ENCODE measurements around the gene SPATA19.
"Not testable (repeated sequence)": the region's sequence is repeated elsewhere in the genome, so short reads cannot be mapped to it uniquely, and the experiment has no call there.

SPATA19 gene, protein sequence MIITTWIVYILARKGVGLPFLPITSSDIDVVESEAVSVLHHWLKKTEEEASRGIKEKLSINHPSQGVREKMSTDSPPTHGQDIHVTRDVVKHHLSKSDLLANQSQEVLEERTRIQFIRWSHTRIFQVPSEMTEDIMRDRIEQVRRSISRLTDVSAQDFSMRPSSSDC

GRCh38 chr11:133845413-133845812 is at the start of gene SPATA19:
SPATA19 (minus strand) TSS chr11:133845513; CDS start chr11:133845446, 67 bp downstream.
- in situ Hi-C loops (cut with MboI; ENCODE audit: low sequenced_read_pairs), result no loop called here

GRCh38 chr11:133895061-133895479 is 49.8 kb upstream of the SPATA19 start:
- in situ Hi-C loops (cut with MboI; ENCODE audit: low sequenced_read_pairs), result no loop called here

DNA sequence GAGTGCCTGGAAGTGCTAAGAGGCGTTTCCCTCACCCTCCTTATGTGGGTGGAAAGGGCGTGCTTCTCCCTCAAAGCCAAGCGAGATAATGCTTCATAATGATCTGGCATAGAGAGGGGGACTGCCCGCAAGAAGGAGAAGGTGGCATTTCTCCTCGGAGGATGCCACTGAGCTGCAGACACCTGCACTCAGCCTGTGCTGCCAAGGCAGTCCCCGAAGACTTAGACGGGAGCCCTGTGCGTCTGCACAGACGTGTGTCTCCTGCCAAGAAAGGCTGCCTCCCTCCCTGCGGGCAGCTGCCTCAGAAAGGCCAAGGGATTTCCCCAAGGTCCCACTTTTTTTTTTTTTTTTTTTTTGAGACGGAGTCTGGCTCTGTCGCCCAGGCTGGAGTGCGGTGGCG is 48.1 kb upstream of the SPATA19 start:
- in situ Hi-C loops (cut with MboI; ENCODE audit: low sequenced_read_pairs), result no loop called here

- in situ Hi-C loops (cut with MboI; ENCODE audit: low sequenced_read_pairs), result no loop called here
Observed at GRCh38 chr11:133892584-133893380, 47.5 kb upstream of the SPATA19 start.

- in situ Hi-C loops (cut with MboI; ENCODE audit: low sequenced_read_pairs), result no loop called here
Observed at GRCh38 chr11:133892126-133892525, 46.8 kb upstream of the SPATA19 start.

DNA sequence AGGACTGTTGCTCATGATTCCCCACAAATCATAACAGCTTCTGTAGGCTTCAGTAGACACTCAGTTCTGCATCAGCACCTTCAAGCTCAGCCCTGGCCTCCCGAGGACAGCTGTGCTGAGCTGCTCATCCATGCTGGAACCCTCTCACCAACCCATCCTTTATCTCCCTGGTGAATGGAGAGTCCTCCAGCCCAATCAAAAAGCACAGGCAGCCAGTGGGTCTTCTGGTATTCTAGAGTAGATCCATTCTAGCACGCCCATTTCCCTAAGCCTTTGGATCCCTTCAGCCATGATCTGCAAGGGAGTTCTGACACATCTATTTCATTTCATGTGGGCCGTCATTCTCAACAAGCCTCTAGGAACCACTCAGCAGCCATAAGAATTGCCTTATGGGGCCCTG is 44.6 kb upstream of the SPATA19 start:
- in situ Hi-C loops (cut with MboI; ENCODE audit: low sequenced_read_pairs), result no loop called here

GRCh38 chr11:133889188-133889587 is 43.9 kb upstream of the SPATA19 start:
- in situ Hi-C loops (cut with MboI; ENCODE audit: low sequenced_read_pairs), result no loop called here

DNA sequence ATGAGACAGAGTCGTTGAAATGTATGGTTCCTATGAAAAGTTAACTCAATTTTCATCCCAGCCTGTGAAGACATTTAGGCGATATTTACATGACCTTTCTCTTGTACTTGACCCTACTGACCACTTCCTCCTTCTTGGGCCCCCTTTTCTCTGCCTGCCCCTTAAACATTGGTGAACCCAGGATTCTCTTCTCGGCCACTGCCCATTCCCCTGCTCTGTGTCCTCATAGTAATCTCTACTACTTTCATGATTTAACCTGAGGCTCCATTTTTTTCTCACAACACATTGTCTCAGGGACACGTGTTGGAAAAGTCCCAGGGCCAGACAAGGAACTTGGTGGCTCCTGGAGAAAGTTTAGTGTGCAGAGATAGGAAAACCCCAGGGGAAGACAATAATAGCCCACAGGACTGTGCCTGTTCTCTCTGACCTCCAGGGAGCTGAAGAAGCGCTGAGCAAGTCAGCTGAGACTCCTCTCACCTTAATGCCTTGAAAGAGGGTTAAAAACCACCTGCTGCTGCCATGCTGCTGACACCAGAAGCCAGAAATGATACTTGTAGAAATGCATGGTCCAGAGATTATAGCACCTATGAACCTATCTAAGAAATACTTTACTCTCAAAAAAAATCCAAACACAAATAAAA is 42.5 kb upstream of the SPATA19 start:
- in situ Hi-C loops (cut with MboI; ENCODE audit: low sequenced_read_pairs), result no loop called here

GRCh38 chr11:133886029-133886428 is 40.7 kb upstream of the SPATA19 start:
- in situ Hi-C loops (cut with MboI; ENCODE audit: low sequenced_read_pairs), result no loop called here

DNA sequence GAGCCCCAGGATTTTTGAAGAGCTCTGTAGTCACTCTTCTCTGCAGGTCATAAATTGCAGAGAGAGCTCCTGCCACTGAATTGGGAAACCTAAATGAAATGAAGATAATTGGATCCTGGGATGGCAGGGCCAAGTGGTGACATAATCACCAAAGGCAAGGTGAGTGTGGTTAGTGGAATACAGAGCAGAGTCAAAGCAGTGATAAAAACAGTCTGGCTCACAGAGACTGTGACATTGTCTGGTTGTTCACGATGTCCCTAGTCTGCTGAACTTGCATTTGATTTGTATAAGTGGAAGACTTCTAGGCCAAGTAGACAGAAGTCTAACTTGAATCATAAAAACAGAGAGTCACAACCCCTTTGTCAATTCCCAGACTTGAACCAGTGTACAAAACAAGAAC is 26.8 kb upstream of the SPATA19 start:
- in situ Hi-C loops (cut with MboI; ENCODE audit: low sequenced_read_pairs), result no loop called here

DNA sequence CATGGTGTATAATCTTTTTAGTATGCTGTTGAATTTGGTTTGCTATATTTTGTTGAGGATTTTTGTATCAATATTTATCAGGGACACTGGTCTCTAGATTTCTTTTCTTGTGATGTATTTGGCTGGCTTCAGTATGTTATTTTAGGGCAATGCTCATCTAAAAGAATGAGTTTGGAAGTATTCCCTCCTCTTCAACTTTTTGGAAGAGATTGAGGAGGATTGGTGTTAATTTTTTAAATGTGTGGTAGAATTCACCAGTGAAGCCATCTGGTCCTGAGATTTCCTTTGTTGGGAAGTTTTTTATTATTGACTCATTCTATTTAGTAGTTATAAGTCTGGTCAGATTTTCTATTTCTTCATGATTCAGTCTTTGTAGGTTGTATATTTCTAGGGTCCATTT is 22.1 kb upstream of the SPATA19 start:
- in situ Hi-C loops (cut with MboI; ENCODE audit: low sequenced_read_pairs), result no loop called here

GRCh38 chr11:133865466-133865865 is 20.2 kb upstream of the SPATA19 start:
- in situ Hi-C loops (cut with MboI; ENCODE audit: low sequenced_read_pairs), result no loop called here

DNA sequence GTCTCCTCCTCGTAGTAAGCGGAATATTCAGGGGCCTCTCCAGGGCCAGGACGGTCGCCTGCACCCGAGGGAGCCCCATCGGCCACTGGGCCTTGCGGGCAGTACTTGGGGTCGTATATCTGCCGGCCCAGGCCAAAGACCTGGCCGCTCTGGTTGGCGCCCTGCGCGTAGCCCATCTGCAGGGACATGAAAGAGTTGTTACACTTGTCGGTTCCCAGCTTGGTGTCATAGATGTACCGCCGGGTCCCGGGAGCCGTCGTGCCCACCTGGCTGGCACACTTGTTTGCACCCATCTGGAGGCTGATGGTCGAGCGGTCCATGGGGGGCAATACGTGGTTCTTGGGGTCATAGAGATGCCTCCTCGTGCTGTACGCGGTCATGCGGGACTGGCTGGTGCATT is 19.4 kb upstream of the SPATA19 start:
- in situ Hi-C loops (cut with MboI; ENCODE audit: low sequenced_read_pairs), result no loop called here

DNA sequence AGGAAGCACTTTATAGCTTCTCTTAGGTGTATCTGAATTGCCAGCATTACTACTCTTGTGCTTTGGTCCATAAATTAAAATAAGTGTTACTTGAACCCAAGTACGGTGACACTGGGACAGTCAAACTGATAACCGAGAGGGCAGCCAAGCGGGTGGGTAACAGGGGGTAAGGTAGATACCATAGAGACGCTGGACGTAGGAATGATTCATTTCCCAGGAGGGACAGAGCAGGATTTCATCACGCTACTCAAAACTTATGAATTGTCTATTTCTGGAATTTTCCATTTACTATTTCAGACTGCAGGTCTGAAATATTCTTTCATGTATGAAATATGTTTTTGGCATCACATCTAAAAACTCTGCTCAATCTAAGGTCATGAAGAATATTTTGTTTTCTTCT is 14.8 kb upstream of the SPATA19 start:
- in situ Hi-C loops (cut with MboI; ENCODE audit: low sequenced_read_pairs), result no loop called here

GRCh38 chr11:133854330-133854960 is 9.1 kb upstream of the SPATA19 start:
- in situ Hi-C loops (cut with MboI; ENCODE audit: low sequenced_read_pairs), result not testable (repeated sequence)

- in situ Hi-C loops (cut with MboI; ENCODE audit: low sequenced_read_pairs), result no loop called here
Observed at GRCh38 chr11:133844217-133844616, 1.1 kb downstream of the SPATA19 start.

DNA sequence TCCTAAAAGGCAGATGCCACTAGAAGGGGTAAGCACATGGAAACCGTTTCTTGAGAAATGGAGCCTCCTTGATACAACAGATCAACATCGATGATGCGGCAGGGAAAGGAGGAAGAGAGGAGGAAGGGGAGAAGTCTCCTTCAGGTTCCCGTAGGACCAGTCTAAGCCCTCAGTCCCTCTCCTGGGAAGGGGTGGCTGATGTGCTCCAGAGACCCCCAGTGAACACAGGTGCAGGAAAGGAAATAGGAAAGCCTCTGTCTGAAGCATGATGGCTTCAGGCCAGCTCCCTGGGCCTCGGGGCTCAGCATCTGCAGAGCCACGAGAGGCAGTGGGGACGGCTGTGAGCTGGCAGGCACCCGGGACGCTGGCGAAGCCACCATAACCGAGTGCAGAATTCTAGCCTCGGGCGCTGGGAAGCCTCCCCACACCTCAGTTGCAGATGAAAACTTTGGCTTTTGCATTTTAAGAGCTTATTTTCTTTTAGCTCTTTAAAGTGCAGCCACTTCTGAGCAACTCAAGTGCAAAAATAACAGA is 1.8 kb downstream of the SPATA19 start:
- in situ Hi-C loops (cut with MboI; ENCODE audit: low sequenced_read_pairs), result no loop called here

DNA sequence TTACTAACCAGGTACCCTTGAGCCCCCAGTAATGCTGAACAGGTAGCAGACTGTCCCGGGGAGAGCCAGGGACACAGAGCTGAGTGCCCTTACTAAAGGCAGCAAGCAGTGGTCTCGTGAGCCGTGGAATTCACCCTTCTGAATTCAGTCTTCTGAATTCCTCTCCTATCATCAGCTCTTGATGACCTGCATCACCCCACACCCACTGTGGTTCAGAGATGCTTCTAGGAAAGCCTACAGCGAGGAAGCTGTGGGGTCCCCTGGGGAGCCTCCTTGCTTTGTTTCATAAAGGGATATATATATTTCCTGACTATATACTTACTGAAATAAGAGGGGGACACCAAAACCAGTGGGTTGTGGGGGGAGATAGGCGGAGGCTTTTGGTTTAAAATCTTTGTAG is 2.6 kb downstream of the SPATA19 start:
- in situ Hi-C loops (cut with MboI; ENCODE audit: low sequenced_read_pairs), result no loop called here

DNA sequence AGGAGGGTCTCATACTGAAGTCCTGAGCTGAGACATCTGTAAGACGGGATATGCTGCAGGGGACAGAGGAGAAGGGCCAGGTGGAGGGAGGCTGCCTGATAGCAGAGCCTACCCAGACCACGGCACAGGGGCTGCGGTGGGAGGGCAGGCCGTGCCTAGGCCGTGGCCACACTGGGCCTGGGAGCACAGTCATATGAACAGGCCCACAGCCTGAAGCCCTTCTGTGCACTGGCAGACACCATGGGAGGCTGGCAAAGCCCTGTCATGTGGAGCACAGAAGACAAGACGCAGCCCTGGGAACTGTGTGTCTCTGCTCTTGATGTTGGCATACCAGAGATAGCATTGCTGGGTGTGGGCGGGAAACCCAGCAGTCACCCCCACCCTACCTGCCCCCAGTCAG is 3.3 kb downstream of the SPATA19 start:
- in situ Hi-C loops (cut with MboI; ENCODE audit: low sequenced_read_pairs), result no loop called here

DNA sequence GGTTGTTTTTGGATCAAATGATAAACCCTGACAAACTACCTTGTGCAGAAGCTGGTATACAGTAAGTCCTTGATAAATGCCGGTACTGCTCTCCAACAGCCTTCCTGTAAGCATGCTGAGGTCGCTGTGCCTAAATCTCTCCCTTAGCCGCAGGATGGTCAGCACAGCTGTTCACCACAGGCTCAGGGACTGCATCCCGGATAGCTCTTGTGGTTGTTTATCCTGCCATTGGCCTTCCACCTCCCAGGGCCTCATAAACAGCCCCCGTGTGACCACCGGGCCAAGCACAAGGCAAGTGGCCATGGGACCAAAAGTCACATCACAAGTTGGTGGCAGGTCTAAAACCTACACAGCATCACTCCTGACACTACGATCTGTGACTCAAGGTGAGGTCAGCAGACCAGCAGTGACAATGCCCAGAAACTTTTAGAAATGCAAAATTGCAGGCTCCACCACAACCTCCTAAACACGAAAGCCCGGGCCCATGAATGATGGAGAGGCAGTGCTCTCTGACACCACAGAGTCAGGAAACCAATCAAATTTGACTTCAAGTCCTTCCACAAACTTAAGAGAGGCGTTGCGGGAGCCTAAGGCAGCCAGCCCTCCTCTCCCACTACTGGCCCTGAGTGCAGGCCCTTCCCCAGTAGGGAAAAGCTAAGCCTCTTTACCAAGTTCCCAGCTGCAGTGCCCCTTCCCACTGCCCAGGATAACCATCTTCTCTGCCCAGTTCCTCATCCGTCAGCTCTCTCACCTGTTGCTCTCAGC is 3.9 kb downstream of the SPATA19 start:
- in situ Hi-C loops (cut with MboI; ENCODE audit: low sequenced_read_pairs), result no loop called here

GRCh38 chr11:133840479-133840941 is 4.8 kb downstream of the SPATA19 start:
- in situ Hi-C loops (cut with MboI; ENCODE audit: low sequenced_read_pairs), result no loop called here
